NCI-H187 treated with DMSO at 0.1 percent for 48 hours (cell line): Measurements from ENCODE around the gene FLG.
"Not testable (repeated sequence)": the region's sequence is repeated elsewhere in the genome, so short reads cannot be mapped to it uniquely, and the experiment has no call there.

ENCODE experiments used
- DNase-seq: peaks from one replicate; lab custom pipeline; 2025; lab: John Stamatoyannopoulos, UW

Gene FLG

GRCh38 chr1:152325111-152325510 is at the start of gene FLG:
FLG (minus strand) TSS chr1:152325239; CDS start chr1:152315456, 9,783 bp downstream.
- no peak for DNase-seq

GRCh38 chr1:152374451-152374850 is 49.4 kb upstream of the FLG start:
- no peak for DNase-seq

GRCh38 chr1:152372672-152373071 is 47.6 kb upstream of the FLG start:
- no peak for DNase-seq

GRCh38 chr1:152367436-152367835 is 42.4 kb upstream of the FLG start:
- DNase-seq = no peak

- no peak for DNase-seq
These were observed 34.9 kb upstream of the FLG start, which contains the start of gene FLG2 for GRCh38 chr1:152359906-152360305. FLG2 (minus strand) TSS chr1:152360006; CDS start chr1:152358884, 1,122 bp downstream.

GRCh38 chr1:152356736-152357135 is 31.7 kb upstream of the FLG start:
- DNase-seq = no peak

- no peak for DNase-seq
These were observed 24.6 kb upstream of the FLG start for GRCh38 chr1:152349611-152350010.

GRCh38 chr1:152348447-152348846 is 23.4 kb upstream of the FLG start:
- DNase-seq = no peak

- no peak for DNase-seq
These were observed 22.2 kb upstream of the FLG start for GRCh38 chr1:152347116-152347728.

- DNase-seq = no peak
These were observed 19.4 kb upstream of the FLG start for GRCh38 chr1:152344438-152344837.

GRCh38 chr1:152343006-152343405 is 18.0 kb upstream of the FLG start:
- DNase-seq = no peak

GRCh38 chr1:152335399-152335798 is 10.4 kb upstream of the FLG start:
- DNase-seq = no peak

- no peak for DNase-seq
These were observed 3.9 kb upstream of the FLG start for GRCh38 chr1:152328801-152329391.

- no peak for DNase-seq
These were observed 11.1 kb downstream of the FLG start for GRCh38 chr1:152313970-152314369.

- no peak for DNase-seq
These were observed 11.7 kb downstream of the FLG start for GRCh38 chr1:152313319-152313801.

GRCh38 chr1:152312169-152312568 is 12.9 kb downstream of the FLG start:
- DNase-seq = not testable (repeated sequence)

GRCh38 chr1:152309955-152310354 is 15.1 kb downstream of the FLG start:
- no peak for DNase-seq

GRCh38 chr1:152309320-152309901 is 15.6 kb downstream of the FLG start:
- not testable (repeated sequence) for DNase-seq

GRCh38 chr1:152308758-152309157 is 16.3 kb downstream of the FLG start:
- not testable (repeated sequence) for DNase-seq

GRCh38 chr1:152307970-152308369 is 17.1 kb downstream of the FLG start:
- DNase-seq = not testable (repeated sequence)

- DNase-seq = not testable (repeated sequence)
These were observed 18.9 kb downstream of the FLG start for GRCh38 chr1:152306123-152306522.

GRCh38 chr1:152304773-152305172 is 20.3 kb downstream of the FLG start:
- DNase-seq = not testable (repeated sequence)
